ENCODE measurements around the gene SIGLECL1.

The SIGLECL1 gene

GRCh38 chr19:51259348-51260245 lies 8.7 kb downstream of the SIGLECL1 start:
- no peak overlapping the region for H3K4me2 ChIP-seq (ENCODE audit: low read length)
- H3K9me3 ChIP-seq (ENCODE audit: low read length) = no peaks in the 10 kb centered on the region
- no peaks in the 10 kb centered on the region for H3K4me1 ChIP-seq (ENCODE audit: insufficient read depth, low read length, severe bottlenecking)
- no peak for TF ChIP-seq EZH2 (IDR thresholded peaks at IDR 0.05; ENCODE audit: borderline replicate concordance, low read length)
- peak; percentile 88 for TF ChIP-seq CTCF (IDR thresholded peaks at IDR 0.05; ENCODE audit: low read length)
- H4K20me1 ChIP-seq (ENCODE audit: insufficient read depth, low read length) = no peaks in the 10 kb centered on the region
- no peak overlapping the region for H3K9ac ChIP-seq (ENCODE audit: low read length)
- no peak overlapping the region for H3K27ac ChIP-seq (ENCODE audit: low read depth, low read length, poor library complexity, severe bottlenecking)
- no peaks in the 10 kb centered on the region for H3K9me2 ChIP-seq (ENCODE audit: low read depth, low read length)
- no peak overlapping the region for H3K4me3 ChIP-seq (ENCODE audit: low read depth, low read length, poor library complexity, severe bottlenecking)
- H3K79me2 ChIP-seq (ENCODE audit: insufficient read depth, low read length) = no peaks in the 10 kb centered on the region
- H3K36me3 ChIP-seq (ENCODE audit: insufficient read depth, low read length) = no peaks in the 10 kb centered on the region; the same call in 1 of the 2 replicates
- H2AFZ ChIP-seq (ENCODE audit: low read length) = no peak overlapping the region
- no peaks in the 10 kb centered on the region for H3F3A ChIP-seq (ENCODE audit: insufficient read depth, low read length)
- peaks cover 5% of the 10 kb centered on the region; the same call in 1 of the 2 replicates for H3K27me3 ChIP-seq (ENCODE audit: insufficient read depth, low read length)

GRCh38 chr19:51263808-51264207 lies 12.9 kb downstream of the SIGLECL1 start:
- no peak overlapping the region for H2AFZ ChIP-seq (ENCODE audit: low read length)
- H3K27me3 ChIP-seq (ENCODE audit: insufficient read depth, low read length) = peaks cover 5% of the 10 kb centered on the region; the same call in 1 of the 2 replicates
- H3K4me2 ChIP-seq (ENCODE audit: low read length) = no peak overlapping the region

GRCh38 chr19:51271067-51271466 lies 20.2 kb downstream of the SIGLECL1 start:
- Histone ChIP-seq H4K20me1 (ENCODE audit: insufficient read depth, low read length) (no peaks in the 10 kb centered on the region), H2AFZ (ENCODE audit: low read length) (no peak overlapping the region), H3K4me1 (ENCODE audit: insufficient read depth, low read length, severe bottlenecking) (no peaks in the 10 kb centered on the region), H3K9me3 (ENCODE audit: low read length) (no peaks in the 10 kb centered on the region), H3K9me2 (ENCODE audit: low read depth, low read length) (no peaks in the 10 kb centered on the region), H3K27ac (ENCODE audit: low read depth, low read length, poor library complexity, severe bottlenecking) (no peak overlapping the region), H3K4me2 (ENCODE audit: low read length) (no peak overlapping the region), H3K79me2 (ENCODE audit: insufficient read depth, low read length) (no peaks in the 10 kb centered on the region), H3K36me3 (ENCODE audit: insufficient read depth, low read length) (no peaks in the 10 kb centered on the region), H3K4me3 (ENCODE audit: low read depth, low read length, poor library complexity, severe bottlenecking) (no peak overlapping the region), H3K9ac (ENCODE audit: low read length) (no peak overlapping the region), H3F3A (ENCODE audit: insufficient read depth, low read length) (no peaks in the 10 kb centered on the region), H3K27me3 (ENCODE audit: insufficient read depth, low read length) (no peaks in the 10 kb centered on the region)
- no peak for TF ChIP-seq CTCF (IDR thresholded peaks at IDR 0.05; ENCODE audit: low read length)
- no peak for TF ChIP-seq EZH2 (IDR thresholded peaks at IDR 0.05; ENCODE audit: borderline replicate concordance, low read length)

More at GRCh38 chr19:51263808-51264207, 12.9 kb downstream of the SIGLECL1 start:
- Histone ChIP-seq H3K9me3 (ENCODE audit: low read length) (no peaks in the 10 kb centered on the region), H3K9ac (ENCODE audit: low read length) (no peak overlapping the region), H3K4me1 (ENCODE audit: insufficient read depth, low read length, severe bottlenecking) (no peaks in the 10 kb centered on the region), H3K79me2 (ENCODE audit: insufficient read depth, low read length) (no peaks in the 10 kb centered on the region), H3K9me2 (ENCODE audit: low read depth, low read length) (no peaks in the 10 kb centered on the region), H3F3A (ENCODE audit: insufficient read depth, low read length) (no peaks in the 10 kb centered on the region), H3K4me3 (ENCODE audit: low read depth, low read length, poor library complexity, severe bottlenecking) (no peak overlapping the region), H4K20me1 (ENCODE audit: insufficient read depth, low read length) (no peaks in the 10 kb centered on the region), H3K27ac (ENCODE audit: low read depth, low read length, poor library complexity, severe bottlenecking) (no peak overlapping the region), H3K36me3 (ENCODE audit: insufficient read depth, low read length) (no peaks in the 10 kb centered on the region; the same call in 1 of the 2 replicates)
- TF ChIP-seq EZH2 (IDR thresholded peaks at IDR 0.05; ENCODE audit: borderline replicate concordance, low read length) (no peak), CTCF (IDR thresholded peaks at IDR 0.05; ENCODE audit: low read length) (no peak)
